Brain pericyte (primary cell): ENCODE results near the gene TXNDC11.

Experiments
- DNase-seq: peaks from one replicate; pipeline ENCODE4 v3.0.0-alpha.2; 2012; ENCODE audit warnings: low read depth, low spot score

Gene TXNDC11

DNA sequence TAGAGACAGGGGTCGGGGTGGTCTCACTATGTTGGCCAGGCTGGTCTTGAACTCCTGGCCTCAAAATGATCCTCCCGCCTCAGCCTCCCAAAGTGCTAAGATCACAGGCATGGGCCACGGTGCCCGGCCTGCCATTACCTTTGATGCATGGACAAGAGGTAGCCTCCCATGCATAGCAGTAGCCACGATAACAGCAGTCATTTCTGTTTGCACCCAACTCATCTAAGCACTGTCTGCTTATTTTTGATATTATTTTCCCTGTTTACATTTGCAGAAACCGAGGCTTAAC is 111.9 kb downstream of the TXNDC11 start:
- DNase-seq: no peak

DNA sequence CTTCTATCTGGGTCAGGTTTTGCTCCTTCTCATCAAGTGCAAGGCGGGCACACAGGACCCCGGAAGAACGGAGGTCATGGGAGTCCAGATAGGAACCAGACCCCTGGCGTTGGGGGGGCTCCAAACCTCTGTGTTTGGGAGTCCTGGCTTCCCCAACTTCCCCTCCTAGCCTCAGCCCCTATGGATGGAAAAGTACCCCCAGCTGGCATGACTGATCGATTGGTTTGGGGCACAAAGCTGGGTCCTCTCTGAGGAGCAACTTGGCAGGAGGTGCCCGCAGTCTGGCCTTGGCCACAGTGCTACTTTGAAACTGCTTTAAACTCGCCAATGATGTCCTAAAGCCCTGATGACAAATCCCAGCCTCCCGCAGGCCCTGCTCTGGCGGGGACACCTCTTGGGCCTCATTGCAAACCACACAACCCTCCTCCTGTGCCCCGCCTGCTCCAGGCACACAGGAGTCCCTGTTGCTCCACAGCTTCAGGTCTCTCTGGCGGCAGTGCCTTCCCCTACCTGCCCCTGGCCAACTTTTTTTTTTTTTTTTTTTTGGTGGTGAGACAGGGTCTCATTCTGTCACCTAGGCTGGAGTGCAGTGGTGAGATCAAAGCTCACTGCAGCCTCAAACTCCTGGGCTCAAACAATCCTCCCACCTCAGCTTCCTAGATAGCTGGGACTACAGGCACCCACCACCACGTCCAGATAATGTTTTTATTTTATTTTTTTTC is 112.5 kb downstream of the TXNDC11 start:
- DNase-seq: no peak
